HepG2 (cell line): Measurements from ENCODE around the gene COL9A3. TPM values are rescaled to one million over a fixed set of nuclear protein-coding genes. Genes with fewer than 3 reads are reported as not detected.

Experiments used
- ATAC-seq: fragments of 200-7000 bp; cut with Tn5 transposase; 3 replicates; pipeline ENCODE4 v1.9.1; 2020; ENCODE audit warnings: mild to moderate bottlenecking, moderate library complexity
- BruUV-seq: library from RNA; stranded (reverse); fragments of 400-500 nt; replicated peaks from 2 replicates; lab custom pipeline; 2021; lab: Mats Ljungman, UMichigan
- CTCF ChIA-PET: fragments of 300-600 bp; formaldehyde crosslinking; extraction: SDS; loops from one replicate; lab custom pipeline; 2021; ENCODE audit warnings: low total read pairs, inconsistent platforms, low intra/inter-chr PET ratio; lab: Yijun Ruan, JAX
- POLR2A ChIA-PET: fragments of 350-600 bp; sonication (Branson Sonifier 250); formaldehyde crosslinking; loops from one replicate; lab custom pipeline; 2020; ENCODE audit warnings: antibody characterized with exemption, inconsistent platforms; lab: Yijun Ruan, JAX
- DNase-seq: peaks from one replicate; pipeline ENCODE4 v3.0.0-alpha.2; 2015; ENCODE audit warnings: low spot score
- FAIRE-seq: peaks from 3 replicates; lab custom pipeline; 2011; peaks lifted over from hg19 to GRCh38; lab: Jason Lieb, UNC
- H2AFZ ChIP-seq: one replicate; pipeline ENCODE4 v1.6.1; 2011; ENCODE audit warnings: low read length, inconsistent platforms
- H3K27ac ChIP-seq: fragments of 300-600 bp; 3 replicates; pipeline ENCODE4 v1.8.0; 2011; ENCODE audit warnings: mixed run types, mild to moderate bottlenecking, mixed read lengths, low read length, inconsistent platforms; ENCODE audit not compliant: insufficient read depth; ENCODE audit errors: extremely low read length
- H3K27me3 ChIP-seq, 2 experiments: fragments of 200-600 bp in 1 of 2; 2 replicates in 1 of 2; 3 replicates in 1 of 2; pipeline versions ENCODE4 v1.6.0 to v1.8.0; 2011; ENCODE audit warnings: low read length in 2 of 2, mild to moderate bottlenecking in 2 of 2, moderate library complexity in 2 of 2, inconsistent platforms in 1 of 2; ENCODE audit not compliant: insufficient read depth in 2 of 2, control insufficient read depth in 1 of 2
- H3K36me3 ChIP-seq, 2 experiments: fragments of 200-600 bp in 1 of 2; replicated peaks in 1 of 2; 2 replicates in 1 of 2; 3 replicates in 1 of 2; pipeline versions ENCODE4 v1.5.1 to v1.8.0; 2011; ENCODE audit warnings: low read length in 2 of 2, inconsistent platforms in 1 of 2; ENCODE audit not compliant: insufficient read depth in 2 of 2, control insufficient read depth in 1 of 2
- H3K4me1 ChIP-seq: 2 replicates; pipeline ENCODE4 v1.5.1; 2012; ENCODE audit warnings: low read length, inconsistent platforms; ENCODE audit not compliant: insufficient read depth
- H3K4me2 ChIP-seq: 2 replicates; pipeline ENCODE4 v1.6.0; 2011; ENCODE audit warnings: low read depth, low read length, inconsistent platforms
- H3K4me3 ChIP-seq, 3 experiments: fragments of 200-600 bp in 1 of 3; sonication (generic), shearing (Covaris generic) in 1 of 3; replicated peaks in 1 of 3; 2 replicates each; pipeline ENCODE4 v1.5.1; 2011 to 2016; ENCODE audit warnings: low read length in 3 of 3, inconsistent platforms in 2 of 3, low read depth in 2 of 3, mild to moderate bottlenecking in 2 of 3, control low read depth in 1 of 3, mixed read lengths in 1 of 3; ENCODE audit not compliant: insufficient read depth in 1 of 3
- H3K79me2 ChIP-seq: one replicate; pipeline ENCODE4 v1.6.1; 2011; ENCODE audit warnings: low read length, inconsistent platforms; ENCODE audit not compliant: insufficient read depth
- H3K9ac ChIP-seq: 2 replicates; pipeline ENCODE4 v1.6.0; 2011; ENCODE audit warnings: mild to moderate bottlenecking, low read depth, low read length, inconsistent platforms; ENCODE audit not compliant: insufficient read depth
- H3K9me3 ChIP-seq: 2 replicates; pipeline ENCODE4 v1.5.1; 2012; ENCODE audit warnings: mild to moderate bottlenecking, low read length
- H4K20me1 ChIP-seq: 2 replicates; pipeline ENCODE4 v1.6.0; 2011; ENCODE audit warnings: inconsistent platforms, mild to moderate bottlenecking, low read length, moderate library complexity; ENCODE audit not compliant: insufficient read depth
- ARNT2 ChIP-seq: sonication (generic); formaldehyde crosslinking; IDR thresholded peaks from 2 replicates; pipeline ENCODE4 v1.8.0; 2022; ENCODE audit warnings: mild to moderate bottlenecking, low read depth, missing genetic modification reagents, moderate library complexity
- ELF1 ChIP-seq: sonication (generic); formaldehyde crosslinking; IDR thresholded peaks from 2 replicates; pipeline ENCODE4 v1.4.0; 2020; ENCODE audit warnings: missing genetic modification reagents
- HOXA5 ChIP-seq: sonication (generic); formaldehyde crosslinking; IDR thresholded peaks from 2 replicates; pipeline ENCODE4 v1.4.0; 2020; ENCODE audit warnings: missing genetic modification reagents
- KAT7 ChIP-seq: IDR thresholded peaks from 2 replicates; pipeline ENCODE4 v1.6.1; 2018; ENCODE audit warnings: borderline replicate concordance, missing compliant biosample characterization
- MAFK ChIP-seq, 2 experiments: IDR thresholded peaks in 1 of 2; conservative IDR thresholded peaks in 1 of 2; 2 replicates each; pipeline ENCODE4 v1.6.1; 2011; ENCODE audit warnings: improper control_type of control experiment in 2 of 2, low read length in 2 of 2
- MATR3 ChIP-seq: sonication (generic); formaldehyde crosslinking; IDR thresholded peaks from 2 replicates; pipeline ENCODE4 v1.4.0; 2020; ENCODE audit warnings: missing genetic modification reagents
- MTF2 ChIP-seq: sonication (generic); formaldehyde crosslinking; IDR thresholded peaks from 2 replicates; pipeline ENCODE4 v1.5.0; 2020; ENCODE audit warnings: missing genetic modification reagents, borderline replicate concordance
- NFYC ChIP-seq: IDR thresholded peaks from 2 replicates; pipeline ENCODE4 v1.6.1; 2016; ENCODE audit warnings: missing genetic modification reagents, missing compliant biosample characterization
- SMAD9 ChIP-seq: sonication (generic); formaldehyde crosslinking; IDR thresholded peaks from 2 replicates; pipeline ENCODE4 v1.5.1; 2020; ENCODE audit warnings: mild to moderate bottlenecking, missing genetic modification reagents
- SOX13 ChIP-seq, 3 experiments: fragments of 450-650 bp in 1 of 3; sonication (generic) in 1 of 3; formaldehyde crosslinking in 1 of 3; IDR thresholded peaks in 2 of 3; conservative IDR thresholded peaks in 1 of 3; 2 replicates each; pipeline versions ENCODE4 v1.5.0 to v1.6.1; 2016 to 2020; ENCODE audit warnings: antibody characterized with exemption in 1 of 3, mild to moderate bottlenecking in 1 of 3, missing compliant biosample characterization in 1 of 3, missing genetic modification reagents in 1 of 3, moderate library complexity in 1 of 3
- ZNF251 ChIP-seq: sonication (generic); formaldehyde crosslinking; IDR thresholded peaks from 2 replicates; pipeline ENCODE4 v1.9.0; 2021; ENCODE audit warnings: mild to moderate bottlenecking, missing genetic modification reagents
- ZNF567 ChIP-seq: sonication (generic); formaldehyde crosslinking; IDR thresholded peaks from 2 replicates; pipeline ENCODE4 v1.8.1; 2023; ENCODE audit warnings: mild to moderate bottlenecking, missing genetic modification reagents, borderline replicate concordance
- ZNF674 ChIP-seq: sonication (generic); formaldehyde crosslinking; IDR thresholded peaks from 2 replicates; pipeline ENCODE4 v1.5.0; 2020; ENCODE audit warnings: low read depth, mild to moderate bottlenecking, missing genetic modification reagents
- ZSCAN29 ChIP-seq: sonication (generic); formaldehyde crosslinking; conservative IDR thresholded peaks from 2 replicates; pipeline ENCODE4 v1.4.0; 2020; ENCODE audit warnings: mild to moderate bottlenecking, missing genetic modification reagents
- WGBS: methylation state at CpG from one replicate; pipeline ENCODE4 v1.1.6; 2017; ENCODE audit warnings: low lambda C conversion rate; 5-methylcytosine and 5-hydroxymethylcytosine counted together
- in situ Hi-C: cut with HindIII; loops from 2 replicates; pipeline ENCODE4 v1.10.0; 2017; ENCODE audit warnings: low pct_unique_long_range_greater_than_20kb; ENCODE audit not compliant: extremely low pct_ligation_motif_present
- intact Hi-C: fragments of 100-400 bp; cut with micrococcal nuclease; formaldehyde crosslinking; loops from one replicate; pipeline ENCODE4 v1.10.0; 2022; ENCODE audit not compliant: unreplicated experiment
- polyA plus RNA-seq, 8 experiments: library from polyadenylated mRNA; depleted of rRNA in 3 of 8; stranded (reverse) in 7 of 8; unstranded in 1 of 8; fragments of >200 nt; fragmentation: Illumina TruSeq in 4 of 8; extraction: Trizol in 4 of 8; gene quantifications; 2 replicates each; pipeline versions ENCODE4 v1.2.1 to v1.2.3, GENCODE V29; 2011 to 2016; ENCODE audit warnings: low read depth in 4 of 8, missing spikeins in 1 of 8, mixed read lengths in 1 of 8; ENCODE audit not compliant: insufficient read depth in 1 of 8
- total RNA-seq, 5 experiments: library from RNA; depleted of rRNA; stranded (reverse); fragments of >200 nt; fragmentation: Illumina TruSeq; extraction: Trizol; gene quantifications; 2 replicates each; pipeline ENCODE4 v1.2.3, GENCODE V29; 2016; ENCODE audit warnings: low read depth in 1 of 5
- TF ChIP-seq, protein P1 (sequence below): sonication (generic); formaldehyde crosslinking; IDR thresholded peaks from 2 replicates; pipeline ENCODE4 v1.4.0; 2020; ENCODE audit warnings: missing genetic modification reagents
- TF ChIP-seq, protein P2 (sequence below): sonication (generic); formaldehyde crosslinking; IDR thresholded peaks from 2 replicates; pipeline ENCODE4 v1.4.0; 2020; ENCODE audit warnings: missing genetic modification reagents
- TF ChIP-seq, protein P3 (sequence below): sonication (generic); formaldehyde crosslinking; IDR thresholded peaks from 2 replicates; pipeline ENCODE4 v1.9.0; 2022; ENCODE audit warnings: missing genetic modification reagents, mild to moderate bottlenecking, borderline replicate concordance

The COL9A3 gene
- total and polyA plus RNA-seq, 2 of the 13 experiments (the other 11 are each of a cell fraction or from before 2014, with no cell fraction given) = 155 to 204 TPM

GRCh38 chr20:62889871-62890270 is 73.0 kb downstream of the COL9A3 start:
- Histone ChIP-seq H3K36me3 (peaks cover 49 to 79% of the 10 kb centered on the region in 2 experiments), H3K9ac (no peak overlapping the region), H3K4me2 (no peak overlapping the region), H3K27me3 (no peaks in the 10 kb centered on the region), H4K20me1 (no peaks in the 10 kb centered on the region), H3K9me3 (no peaks in the 10 kb centered on the region), H3K4me3 (no peak overlapping the region), H3K27ac (no peak overlapping the region), H3K4me1 (peaks cover 15% of the 10 kb centered on the region), H2AFZ (no peak overlapping the region), H3K79me2 (no peaks in the 10 kb centered on the region)
- no peak for FAIRE-seq
- in situ Hi-C loops = no loop called here
- WGBS = 96% methylated on average over 9 of the region's 9 CpGs
- CTCF ChIA-PET = no interaction called here
- intact Hi-C loops = no loop called here
- ATAC-seq = no peak
- no TSS peak for BruUV-seq
- POLR2A ChIA-PET = interaction anchor here (1.2 kb wide), 1 partner anchor 48 kb away, joined by 4 read pairs; the partner anchor contains the start of gene GID8
- no peak for DNase-seq
- TF ChIP-seq ELF1 (CRISPR knock-in tag) = no peak
- TF ChIP-seq ARNT2 (CRISPR knock-in tag) = no peak
- no peak for TF ChIP-seq MAFK (conservative IDR thresholded peaks at IDR 0.05 in 1 of 2, IDR thresholded peaks at IDR 0.05 in 1 of 2; ENCODE audit: low read length in 2 of 2)
- no peak for TF ChIP-seq NFYC (CRISPR knock-in tag)
- TF ChIP-seq MTF2 (CRISPR knock-in tag) = no peak
- TF ChIP-seq MATR3 = no peak
- TF ChIP-seq ZNF674 (CRISPR knock-in tag) = no peak
- TF ChIP-seq, protein P1, sequence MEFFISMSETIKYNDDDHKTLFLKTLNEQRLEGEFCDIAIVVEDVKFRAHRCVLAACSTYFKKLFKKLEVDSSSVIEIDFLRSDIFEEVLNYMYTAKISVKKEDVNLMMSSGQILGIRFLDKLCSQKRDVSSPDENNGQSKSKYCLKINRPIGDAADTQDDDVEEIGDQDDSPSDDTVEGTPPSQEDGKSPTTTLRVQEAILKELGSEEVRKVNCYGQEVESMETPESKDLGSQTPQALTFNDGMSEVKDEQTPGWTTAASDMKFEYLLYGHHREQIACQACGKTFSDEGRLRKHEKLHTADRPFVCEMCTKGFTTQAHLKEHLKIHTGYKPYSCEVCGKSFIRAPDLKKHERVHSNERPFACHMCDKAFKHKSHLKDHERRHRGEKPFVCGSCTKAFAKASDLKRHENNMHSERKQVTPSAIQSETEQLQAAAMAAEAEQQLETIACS (CRISPR knock-in tag) = no peak
- TF ChIP-seq, protein P2, sequence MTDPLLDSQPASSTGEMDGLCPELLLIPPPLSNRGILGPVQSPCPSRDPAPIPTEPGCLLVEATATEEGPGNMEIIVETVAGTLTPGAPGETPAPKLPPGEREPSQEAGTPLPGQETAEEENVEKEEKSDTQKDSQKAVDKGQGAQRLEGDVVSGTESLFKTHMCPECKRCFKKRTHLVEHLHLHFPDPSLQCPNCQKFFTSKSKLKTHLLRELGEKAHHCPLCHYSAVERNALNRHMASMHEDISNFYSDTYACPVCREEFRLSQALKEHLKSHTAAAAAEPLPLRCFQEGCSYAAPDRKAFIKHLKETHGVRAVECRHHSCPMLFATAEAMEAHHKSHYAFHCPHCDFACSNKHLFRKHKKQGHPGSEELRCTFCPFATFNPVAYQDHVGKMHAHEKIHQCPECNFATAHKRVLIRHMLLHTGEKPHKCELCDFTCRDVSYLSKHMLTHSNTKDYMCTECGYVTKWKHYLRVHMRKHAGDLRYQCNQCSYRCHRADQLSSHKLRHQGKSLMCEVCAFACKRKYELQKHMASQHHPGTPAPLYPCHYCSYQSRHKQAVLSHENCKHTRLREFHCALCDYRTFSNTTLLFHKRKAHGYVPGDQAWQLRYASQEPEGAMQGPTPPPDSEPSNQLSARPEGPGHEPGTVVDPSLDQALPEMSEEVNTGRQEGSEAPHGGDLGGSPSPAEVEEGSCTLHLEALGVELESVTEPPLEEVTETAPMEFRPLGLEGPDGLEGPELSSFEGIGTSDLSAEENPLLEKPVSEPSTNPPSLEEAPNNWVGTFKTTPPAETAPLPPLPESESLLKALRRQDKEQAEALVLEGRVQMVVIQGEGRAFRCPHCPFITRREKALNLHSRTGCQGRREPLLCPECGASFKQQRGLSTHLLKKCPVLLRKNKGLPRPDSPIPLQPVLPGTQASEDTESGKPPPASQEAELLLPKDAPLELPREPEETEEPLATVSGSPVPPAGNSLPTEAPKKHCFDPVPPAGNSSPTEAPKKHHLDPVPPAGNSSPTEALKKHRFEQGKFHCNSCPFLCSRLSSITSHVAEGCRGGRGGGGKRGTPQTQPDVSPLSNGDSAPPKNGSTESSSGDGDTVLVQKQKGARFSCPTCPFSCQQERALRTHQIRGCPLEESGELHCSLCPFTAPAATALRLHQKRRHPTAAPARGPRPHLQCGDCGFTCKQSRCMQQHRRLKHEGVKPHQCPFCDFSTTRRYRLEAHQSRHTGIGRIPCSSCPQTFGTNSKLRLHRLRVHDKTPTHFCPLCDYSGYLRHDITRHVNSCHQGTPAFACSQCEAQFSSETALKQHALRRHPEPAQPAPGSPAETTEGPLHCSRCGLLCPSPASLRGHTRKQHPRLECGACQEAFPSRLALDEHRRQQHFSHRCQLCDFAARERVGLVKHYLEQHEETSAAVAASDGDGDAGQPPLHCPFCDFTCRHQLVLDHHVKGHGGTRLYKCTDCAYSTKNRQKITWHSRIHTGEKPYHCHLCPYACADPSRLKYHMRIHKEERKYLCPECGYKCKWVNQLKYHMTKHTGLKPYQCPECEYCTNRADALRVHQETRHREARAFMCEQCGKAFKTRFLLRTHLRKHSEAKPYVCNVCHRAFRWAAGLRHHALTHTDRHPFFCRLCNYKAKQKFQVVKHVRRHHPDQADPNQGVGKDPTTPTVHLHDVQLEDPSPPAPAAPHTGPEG (CRISPR knock-in tag) = no peak
- TF ChIP-seq KAT7 (CRISPR knock-in tag) = no peak
- no peak for TF ChIP-seq ZNF567 (CRISPR knock-in tag)
- no peak for TF ChIP-seq ZNF251 (CRISPR knock-in tag)
- TF ChIP-seq SMAD9 = no peak
- TF ChIP-seq SOX13 (IDR thresholded peaks at IDR 0.05) = no peak
- no peak for TF ChIP-seq SOX13 (CRISPR knock-in tag; conservative IDR thresholded peaks at IDR 0.05 in 1 of 2, IDR thresholded peaks at IDR 0.05 in 1 of 2)
- TF ChIP-seq HOXA5 (CRISPR knock-in tag) = no peak
- TF ChIP-seq, protein P3, sequence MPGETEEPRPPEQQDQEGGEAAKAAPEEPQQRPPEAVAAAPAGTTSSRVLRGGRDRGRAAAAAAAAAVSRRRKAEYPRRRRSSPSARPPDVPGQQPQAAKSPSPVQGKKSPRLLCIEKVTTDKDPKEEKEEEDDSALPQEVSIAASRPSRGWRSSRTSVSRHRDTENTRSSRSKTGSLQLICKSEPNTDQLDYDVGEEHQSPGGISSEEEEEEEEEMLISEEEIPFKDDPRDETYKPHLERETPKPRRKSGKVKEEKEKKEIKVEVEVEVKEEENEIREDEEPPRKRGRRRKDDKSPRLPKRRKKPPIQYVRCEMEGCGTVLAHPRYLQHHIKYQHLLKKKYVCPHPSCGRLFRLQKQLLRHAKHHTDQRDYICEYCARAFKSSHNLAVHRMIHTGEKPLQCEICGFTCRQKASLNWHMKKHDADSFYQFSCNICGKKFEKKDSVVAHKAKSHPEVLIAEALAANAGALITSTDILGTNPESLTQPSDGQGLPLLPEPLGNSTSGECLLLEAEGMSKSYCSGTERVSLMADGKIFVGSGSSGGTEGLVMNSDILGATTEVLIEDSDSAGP (CRISPR knock-in tag) = no peak
- no peak for TF ChIP-seq ZSCAN29 (CRISPR knock-in tag)
